SU-DHL-6 (cell line): ENCODE results near the gene ATXN2L.
"Not testable (repeated sequence)": the region's sequence is repeated elsewhere in the genome, so short reads cannot be mapped to it uniquely, and the experiment has no call there.

Experiments used
- H2AFZ ChIP-seq: fragments of 200-600 bp; sonication (generic); 2 replicates; pipeline ENCODE4 v1.6.1; 2014; ENCODE audit warnings: low read depth, mild to moderate bottlenecking, moderate library complexity, mixed read lengths, antibody characterized with exemption, low read length; ENCODE audit not compliant: severe bottlenecking
- H3F3A ChIP-seq: fragments of 200-600 bp; shearing (Covaris generic); 2 replicates; pipeline ENCODE4 v1.6.0; 2016; ENCODE audit warnings: antibody characterized with exemption, mild to moderate bottlenecking; ENCODE audit not compliant: insufficient read depth
- H3K27ac ChIP-seq: fragments of 200-600 bp; sonication (generic); 2 replicates; pipeline ENCODE4 v1.5.1; 2016; ENCODE audit warnings: low read depth, mild to moderate bottlenecking, low read length, moderate library complexity, mixed read lengths
- H3K27me3 ChIP-seq: fragments of 200-600 bp; sonication (generic), shearing (Covaris generic); 2 replicates; pipeline ENCODE4 v1.6.0; 2014; ENCODE audit warnings: mild to moderate bottlenecking, low read length
- H3K36me3 ChIP-seq: fragments of 200-600 bp; sonication (generic); 2 replicates; pipeline ENCODE4 v1.6.1; 2014; ENCODE audit warnings: mild to moderate bottlenecking, low read length, mixed read lengths
- H3K4me2 ChIP-seq: fragments of 300-600, 200-600 bp; shearing (Covaris generic), sonication (generic); 2 replicates; pipeline ENCODE4 v1.6.0; 2014; ENCODE audit warnings: low read length, low read depth, mild to moderate bottlenecking; ENCODE audit not compliant: poor library complexity, severe bottlenecking
- H3K4me3 ChIP-seq: fragments of 200-600 bp; sonication (generic); 2 replicates; pipeline ENCODE4 v1.5.1; 2014; ENCODE audit warnings: antibody characterized with exemption, low read length, mild to moderate bottlenecking, mixed read lengths; ENCODE audit not compliant: insufficient read depth, poor library complexity, severe bottlenecking
- H3K79me2 ChIP-seq: fragments of 200-600 bp; sonication (generic); 2 replicates; pipeline ENCODE4 v1.6.1; 2014; ENCODE audit warnings: mild to moderate bottlenecking, low read length, moderate library complexity; ENCODE audit not compliant: insufficient read depth
- H3K9ac ChIP-seq: fragments of 200-600 bp; sonication (generic); 2 replicates; pipeline ENCODE4 v1.7.0; 2014; ENCODE audit warnings: mild to moderate bottlenecking, low read length
- H3K9me2 ChIP-seq: fragments of 200-600 bp; sonication (generic); replicated peaks from 2 replicates; pipeline ENCODE4 v1.6.1; 2014; ENCODE audit warnings: low read length; ENCODE audit not compliant: insufficient read depth
- H3K9me3 ChIP-seq: fragments of 200-600 bp; sonication (generic); 2 replicates; pipeline ENCODE4 v1.6.1; 2014; ENCODE audit warnings: low read length, mixed read lengths; ENCODE audit not compliant: insufficient read depth
- H4K20me1 ChIP-seq: fragments of 200-600 bp; sonication (generic); 2 replicates; pipeline ENCODE4 v1.6.1; 2014; ENCODE audit warnings: low read depth, mild to moderate bottlenecking, antibody characterized with exemption, low read length, moderate library complexity, mixed read lengths
- EZH2phosphoT487 ChIP-seq: fragments of 200-600 bp; sonication (generic), shearing (Covaris generic); conservative IDR thresholded peaks from 2 replicates; pipeline ENCODE4 v1.6.1; 2018; ENCODE audit warnings: mild to moderate bottlenecking, antibody characterized with exemption, low read length, moderate library complexity, mixed read lengths
- TF ChIP-seq, protein P1 (sequence below): fragments of 200-600 bp; sonication (generic); IDR thresholded peaks from one replicate; pipeline ENCODE4 v1.5.1; 2017; ENCODE audit warnings: antibody characterized with exemption, mild to moderate bottlenecking, low read length, moderate library complexity; ENCODE audit not compliant: insufficient read depth, poor library complexity, severe bottlenecking

ATXN2L gene

GRCh38 chr16:28802235-28803019 lies 20.4 kb upstream of the ATXN2L start:
- H3K9me2 ChIP-seq, H3K27ac ChIP-seq, H3K79me2 ChIP-seq, H3K27me3 ChIP-seq, H3F3A ChIP-seq, H3K36me3 ChIP-seq, H3K9me3 ChIP-seq, H2AFZ ChIP-seq, H3K9ac ChIP-seq, H3K4me3 ChIP-seq, H4K20me1 ChIP-seq, H3K4me2 ChIP-seq: not testable (repeated sequence)
- TF ChIP-seq, protein P1, sequence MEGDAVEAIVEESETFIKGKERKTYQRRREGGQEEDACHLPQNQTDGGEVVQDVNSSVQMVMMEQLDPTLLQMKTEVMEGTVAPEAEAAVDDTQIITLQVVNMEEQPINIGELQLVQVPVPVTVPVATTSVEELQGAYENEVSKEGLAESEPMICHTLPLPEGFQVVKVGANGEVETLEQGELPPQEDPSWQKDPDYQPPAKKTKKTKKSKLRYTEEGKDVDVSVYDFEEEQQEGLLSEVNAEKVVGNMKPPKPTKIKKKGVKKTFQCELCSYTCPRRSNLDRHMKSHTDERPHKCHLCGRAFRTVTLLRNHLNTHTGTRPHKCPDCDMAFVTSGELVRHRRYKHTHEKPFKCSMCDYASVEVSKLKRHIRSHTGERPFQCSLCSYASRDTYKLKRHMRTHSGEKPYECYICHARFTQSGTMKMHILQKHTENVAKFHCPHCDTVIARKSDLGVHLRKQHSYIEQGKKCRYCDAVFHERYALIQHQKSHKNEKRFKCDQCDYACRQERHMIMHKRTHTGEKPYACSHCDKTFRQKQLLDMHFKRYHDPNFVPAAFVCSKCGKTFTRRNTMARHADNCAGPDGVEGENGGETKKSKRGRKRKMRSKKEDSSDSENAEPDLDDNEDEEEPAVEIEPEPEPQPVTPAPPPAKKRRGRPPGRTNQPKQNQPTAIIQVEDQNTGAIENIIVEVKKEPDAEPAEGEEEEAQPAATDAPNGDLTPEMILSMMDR: peak; percentile 26

GRCh38 chr16:28807445-28808120 lies 15.2 kb upstream of the ATXN2L start:
- not testable (repeated sequence) for H3K9ac ChIP-seq, H3K4me3 ChIP-seq, H3F3A ChIP-seq, H3K27me3 ChIP-seq, H3K9me3 ChIP-seq, H3K4me2 ChIP-seq, H3K27ac ChIP-seq, H3K9me2 ChIP-seq, H2AFZ ChIP-seq, H3K36me3 ChIP-seq, H4K20me1 ChIP-seq, H3K79me2 ChIP-seq

- Histone ChIP-seq H4K20me1 (no peaks in the 10 kb centered on the region), H3K9me2 (no peaks in the 10 kb centered on the region), H3K27me3 (no peaks in the 10 kb centered on the region), H3K4me2 (no peak overlapping the region), H3K36me3 (peaks cover under 1% of the 10 kb centered on the region; the same call in 1 of the 2 replicates), H3K4me3 (no peak overlapping the region), H3K9ac (no peak overlapping the region), H3K79me2 (peaks cover 26% of the 10 kb centered on the region), H2AFZ (no peak overlapping the region), H3K9me3 (no peaks in the 10 kb centered on the region), H3K27ac (no peak overlapping the region), H3F3A (peaks cover 9% of the 10 kb centered on the region)
- TF ChIP-seq, protein P1: no peak
- TF ChIP-seq EZH2phosphoT487: no peak
Observed at GRCh38 chr16:28820016-28820415, 2.8 kb upstream of the ATXN2L start.

GRCh38 chr16:28820546-28820945 lies 2.3 kb upstream of the ATXN2L start:
- H2AFZ ChIP-seq, H3K9me3 ChIP-seq, H3K9me2 ChIP-seq, H3K9ac ChIP-seq, H3F3A ChIP-seq, H3K4me2 ChIP-seq, H4K20me1 ChIP-seq, H3K27me3 ChIP-seq, H3K4me3 ChIP-seq, H3K36me3 ChIP-seq, H3K27ac ChIP-seq: not testable (repeated sequence)
- peaks cover 31% of the 10 kb centered on the region for H3K79me2 ChIP-seq
